Measurements from ENCODE around the gene PARN. TPM values are rescaled to one million over a fixed set of nuclear protein-coding genes. Genes with fewer than 3 reads are reported as not detected.
A peak's percentile ranks its signal among the peaks of the same experiment; 100 is the strongest.

The PARN gene
- polyA plus RNA-seq, 2 of the 4 experiments (the other 2 are of a cell fraction) = 40.0 to 58.6 TPM

GRCh38 chr16:14565688-14566025 lies 64.4 kb downstream of the PARN start:
- POLR2A ChIA-PET = interaction anchor here (0.5 kb wide), 1 partner anchor 25 kb away, joined by 6 read pairs; no protein-coding TSS in a partner anchor
- Histone ChIP-seq H3K9me3 (no peaks in the 10 kb centered on the region), H3K4me1 (peaks cover 62% of the 10 kb centered on the region), H3K4me3 (no peak overlapping the region), H3K4me2 (peak overlapping the region; percentile 76), H3K27ac (peak overlapping the region; percentile 71 to 78)
- CTCF ChIA-PET = interaction anchor here (1.5 kb wide), 1 partner anchor 36 kb away, joined by 8 read pairs; no protein-coding TSS in a partner anchor
- TF ChIP-seq CTCF (IDR thresholded peaks at IDR 0.05) (no peak), MYC (IDR thresholded peaks at IDR 0.05; ENCODE audit: borderline replicate concordance, low read length) (no peak), HES2 (IDR thresholded peaks at IDR 0.05) (no peak), ZSCAN20 (CRISPR knock-in tag; IDR thresholded peaks at IDR 0.05) (no peak), PBX3 (IDR thresholded peaks at IDR 0.05) (no peak), NFE2L2 (conservative IDR thresholded peaks at IDR 0.05; ENCODE audit: low read length) (no peak), HEYL (CRISPR knock-in tag; IDR thresholded peaks at IDR 0.05) (no peak), RFX5 (IDR thresholded peaks at IDR 0.05) (no peak), HOXB13 (CRISPR knock-in tag; IDR thresholded peaks at IDR 0.05; ENCODE audit: low read depth) (no peak)
- FAIRE-seq (no peak), DNase-seq (ENCODE audit: low read depth in 1 of 2, low spot score in 1 of 2) (no peak), ATAC-seq (peak in 1 of 2 experiments; percentile 40; a peak in 3 of 6 replicates)
- WGBS (ENCODE audit: missing lambda C conversion rate) = 58% methylated on average over 2 of the region's 2 CpGs

- H3K4me1 ChIP-seq = peaks cover 68% of the 10 kb centered on the region
- POLR2A ChIA-PET = no interaction called here
- no peak for FAIRE-seq
- CTCF ChIA-PET = interaction anchor here (0.7 to 1.5 kb wide), 3 partner anchors 36 to 342 kb away, joined by 3 to 8 read pairs (median 3); no protein-coding TSS in a partner anchor
- H3K9me3 ChIP-seq = no peaks in the 10 kb centered on the region
- H3K4me3 ChIP-seq = peak overlapping the region; percentile 2; the same call in 1 of the 3 replicates
- ATAC-seq = peak; percentile 32 to 54; a peak in 5 of 6 replicates
- H3K27ac ChIP-seq = peak overlapping the region; percentile 71 to 78
- peak in 1 of 2 experiments; percentile 46 for DNase-seq (ENCODE audit: low read depth in 1 of 2, low spot score in 1 of 2)
- H3K4me2 ChIP-seq = peak overlapping the region; percentile 76
- WGBS (ENCODE audit: missing lambda C conversion rate) = 21% methylated on average over 5 of the region's 5 CpGs
- TF ChIP-seq CBX2 (IDR thresholded peaks at IDR 0.05; ENCODE audit: borderline replicate concordance, low read depth) = no peak
- no peak for TF ChIP-seq PBX3 (IDR thresholded peaks at IDR 0.05)
- 0 out of 2 replicates have a peak, but pooled peaks have one; percentile 27 for TF ChIP-seq GATA3 (IDR thresholded peaks at IDR 0.05; ENCODE audit: borderline replicate concordance)
- TF ChIP-seq CEBPB (IDR thresholded peaks at IDR 0.05) = peak; percentile 35 to 69; a peak in 3 of 4 replicates
- no peak for TF ChIP-seq CHD4 (IDR thresholded peaks at IDR 0.05; ENCODE audit: borderline replicate concordance)
- TF ChIP-seq FOSL2 (IDR thresholded peaks at IDR 0.05) = no peak
- no peak for TF ChIP-seq FOSL2 (CRISPR knock-in tag; IDR thresholded peaks at IDR 0.05)
- TF ChIP-seq RNF2 (IDR thresholded peaks at IDR 0.05; ENCODE audit: borderline replicate concordance, low read depth) = no peak
- no peak for TF ChIP-seq BHLHE40 (IDR thresholded peaks at IDR 0.05; ENCODE audit: low read depth, low read length)
- TF ChIP-seq CTCF (IDR thresholded peaks at IDR 0.05) = no peak
- TF ChIP-seq E2F6 (IDR thresholded peaks at IDR 0.05; ENCODE audit: borderline replicate concordance, low read depth) = no peak
- no peak for TF ChIP-seq HDAC2 (IDR thresholded peaks at IDR 0.05)
- TF ChIP-seq MAZ (IDR thresholded peaks at IDR 0.05; ENCODE audit: borderline replicate concordance, low read depth, low read length) = no peak
- no peak for TF ChIP-seq POLR2AphosphoS2 (conservative IDR thresholded peaks at IDR 0.05; ENCODE audit: low read length)
- TF ChIP-seq TFCP2L1 (CRISPR knock-in tag; IDR thresholded peaks at IDR 0.05) = no peak
- no peak for TF ChIP-seq ATOH8 (CRISPR knock-in tag; IDR thresholded peaks at IDR 0.05; ENCODE audit: low read depth)
- no peak for TF ChIP-seq ZSCAN20 (CRISPR knock-in tag; IDR thresholded peaks at IDR 0.05)
- no peak for TF ChIP-seq EHF (CRISPR knock-in tag; IDR thresholded peaks at IDR 0.05)
- TF ChIP-seq CHD2 (IDR thresholded peaks at IDR 0.05; ENCODE audit: low read length, partially characterized antibody) = no peak
- TF ChIP-seq ZC3H11A (IDR thresholded peaks at IDR 0.05) = no peak
- no peak for TF ChIP-seq JUNB (IDR thresholded peaks at IDR 0.05)
- 0 out of 5 replicates have a peak, but pooled peaks of 1 of the 2 experiments have one; percentile 22 for TF ChIP-seq JUN (IDR thresholded peaks at IDR 0.05)
- TF ChIP-seq NFE2L2 (conservative IDR thresholded peaks at IDR 0.05; ENCODE audit: low read length) = no peak
Measured at GRCh38 chr16:14564861-14565687, 65.0 kb downstream of the PARN start.
